Activated CD4-positive, alpha-beta T cell treated with anti-CD3 and anti-CD28 coated beads, Interleukin-2, amount 50 U/mL, for 4 hours (primary cell): ENCODE measurements around the gene MYO1A.
"Not testable (repeated sequence)": the region's sequence is repeated elsewhere in the genome, so short reads cannot be mapped to it uniquely, and the experiment has no call there.

Experiments used
- DNase-seq, 2 experiments: peaks; one replicate each; pipeline ENCODE4 v3.0.0-alpha.2; 2020

Gene MYO1A

DNA sequence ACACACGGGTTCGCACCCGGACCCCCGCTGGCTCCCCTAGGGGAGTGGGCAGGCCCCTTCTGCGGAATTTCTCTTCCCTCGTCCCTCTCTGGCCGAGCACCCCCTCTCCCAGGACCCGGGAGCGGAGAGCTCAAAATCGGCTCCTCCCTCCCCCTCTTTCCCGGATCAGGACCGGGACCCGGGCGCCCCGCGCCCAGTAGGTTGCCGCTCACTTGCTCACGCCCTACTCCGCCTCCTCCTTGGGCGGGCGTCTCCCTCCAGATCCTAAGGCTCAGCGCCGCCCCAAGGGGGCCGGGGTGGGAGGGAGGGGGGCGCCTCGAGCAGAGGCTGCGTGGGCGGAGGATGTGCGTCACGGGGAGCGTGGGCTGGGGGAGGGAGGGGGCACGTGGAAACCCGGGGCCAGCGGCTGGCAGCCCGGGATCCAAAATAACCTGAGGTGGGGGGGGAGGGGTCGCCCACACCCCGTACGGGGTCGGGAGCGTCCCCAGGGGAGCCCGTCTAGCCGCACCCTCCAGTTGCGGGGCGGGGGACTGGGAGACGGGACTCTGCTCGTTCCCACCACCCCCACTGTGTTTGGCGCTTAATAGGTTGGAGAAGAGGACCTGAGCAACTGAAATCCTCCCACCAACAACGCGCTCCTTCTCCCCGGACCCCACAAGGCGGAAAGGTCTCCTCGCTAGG lies 37.2 kb upstream of the MYO1A start:
- DNase-seq = peak; percentile 98

GRCh38 chr12:57086493-57087009 lies 36.6 kb upstream of the MYO1A start:
- peak; percentile 64 to 77 for DNase-seq

GRCh38 chr12:57085999-57086492 lies 36.1 kb upstream of the MYO1A start:
- peak in 1 of 2 experiments; percentile 34 for DNase-seq

- DNase-seq = no peak
These were observed 30.9 kb upstream of the MYO1A start for GRCh38 chr12:57080855-57081254.

DNA sequence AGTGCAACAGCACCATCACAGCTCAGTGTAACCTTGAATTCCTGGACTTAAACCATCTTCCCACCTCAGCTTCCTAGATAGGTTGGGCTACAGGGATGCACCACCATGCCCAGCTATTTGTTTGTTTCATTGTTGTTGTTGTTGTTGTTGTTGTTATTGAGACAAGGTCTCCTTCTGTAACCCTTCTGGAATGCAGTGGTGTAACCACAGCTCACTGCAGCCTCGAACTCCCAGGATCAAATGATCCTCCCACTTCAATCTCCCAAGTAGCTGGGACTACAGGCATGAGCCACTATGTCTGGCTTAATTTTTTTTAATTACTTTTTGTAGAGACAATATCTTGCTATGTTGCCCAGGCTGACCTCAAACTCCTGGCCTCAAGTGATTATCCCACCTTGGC lies 29.9 kb upstream of the MYO1A start:
- no peak for DNase-seq

GRCh38 chr12:57078519-57079404 lies 28.8 kb upstream of the MYO1A start, which contains the start of gene NEMP1:
Gene NEMP1, minus strand, starts transcription at chr12:57078791. Its CDS starts 46 bp downstream, at chr12:57078745.
- peak; percentile 90 to 93 for DNase-seq

GRCh38 chr12:57073566-57074450 lies 23.9 kb upstream of the MYO1A start:
- not testable (repeated sequence) for DNase-seq

DNA sequence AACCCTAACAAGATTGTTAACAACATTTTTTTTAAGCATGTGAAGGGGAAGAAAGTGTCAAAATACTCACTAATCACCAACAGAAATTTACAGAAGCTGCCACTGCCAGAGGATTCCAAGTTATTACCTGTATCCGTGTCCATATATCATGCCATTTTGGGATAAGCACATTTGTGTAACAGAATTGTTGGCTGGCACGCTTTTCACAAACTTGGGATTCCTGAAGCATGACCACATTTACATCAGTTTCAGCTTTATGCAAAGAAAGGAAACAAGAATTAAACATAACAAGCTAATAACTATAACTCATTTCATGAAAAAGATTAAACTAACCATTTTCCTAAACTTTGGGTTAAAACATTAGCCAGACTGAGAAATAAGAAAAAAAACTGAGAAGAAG lies 22.7 kb upstream of the MYO1A start:
- no peak for DNase-seq

DNA sequence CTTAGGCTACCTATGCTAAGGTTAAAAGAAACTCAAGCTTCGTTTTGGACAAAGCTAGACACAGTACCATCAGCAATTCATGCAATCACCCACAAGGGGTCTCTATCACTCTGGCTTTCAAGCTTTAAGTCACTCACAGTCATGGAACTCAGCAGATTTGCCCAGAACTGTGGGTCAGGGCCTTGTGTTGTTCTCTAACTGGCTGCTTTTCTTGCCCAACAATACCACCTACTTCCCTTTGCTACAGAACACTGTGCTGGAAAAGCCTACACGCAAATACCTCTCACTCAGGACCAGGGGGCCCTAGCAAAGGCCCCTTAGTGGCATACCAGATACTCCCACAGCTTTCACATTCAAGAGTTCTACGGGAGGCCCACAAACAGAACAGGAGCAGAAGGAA lies 19.6 kb upstream of the MYO1A start:
- DNase-seq = peak; percentile 42 to 50

- no peak for DNase-seq
These were observed 16.3 kb upstream of the MYO1A start for GRCh38 chr12:57066245-57066644.

GRCh38 chr12:57063991-57064685 lies 14.2 kb upstream of the MYO1A start:
- DNase-seq = peak; percentile 42 to 48

- no peak for DNase-seq
These were observed 8.5 kb upstream of the MYO1A start for GRCh38 chr12:57058454-57058853.

- no peak for DNase-seq
These were observed 7.3 kb upstream of the MYO1A start for GRCh38 chr12:57057067-57057751.

GRCh38 chr12:57055824-57056223 lies 5.9 kb upstream of the MYO1A start:
- DNase-seq = no peak

DNA sequence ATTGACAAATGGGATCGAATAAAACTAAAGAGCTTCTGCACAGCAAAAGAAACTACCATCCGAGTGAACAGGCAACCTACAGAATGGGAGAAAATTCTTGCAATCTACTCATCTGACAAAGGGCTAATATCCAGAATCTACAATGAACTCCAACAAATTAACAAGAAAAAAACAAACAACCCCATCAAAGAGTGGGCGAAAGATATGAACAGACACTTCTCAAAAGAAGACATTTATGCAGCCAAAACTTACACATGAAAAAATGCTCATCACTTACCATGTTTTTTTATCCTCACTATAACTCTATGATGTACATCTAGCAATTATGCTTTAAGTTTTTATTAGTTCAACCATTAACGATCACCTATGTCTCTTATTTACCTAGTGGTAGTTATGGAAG lies 4.0 kb upstream of the MYO1A start:
- not testable (repeated sequence) for DNase-seq

DNA sequence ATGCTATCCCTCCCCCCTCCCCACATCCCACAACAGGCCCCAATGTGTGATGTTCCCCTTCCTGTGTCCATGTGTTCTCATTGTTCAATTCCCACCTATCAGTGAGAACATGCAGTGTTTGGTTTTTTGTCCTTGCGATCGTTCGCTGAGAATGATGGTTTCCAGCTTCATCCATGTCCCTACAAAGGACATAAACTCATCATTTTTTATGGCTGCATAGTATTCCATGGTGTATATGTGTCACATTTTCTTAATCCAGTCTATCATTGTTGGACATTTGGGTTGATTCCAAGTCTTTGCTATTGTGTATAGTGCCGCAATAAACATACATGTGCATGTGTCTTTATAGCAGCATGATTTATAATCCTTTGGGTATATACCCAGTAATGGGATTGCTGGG lies 3.2 kb upstream of the MYO1A start:
- not testable (repeated sequence) for DNase-seq

DNA sequence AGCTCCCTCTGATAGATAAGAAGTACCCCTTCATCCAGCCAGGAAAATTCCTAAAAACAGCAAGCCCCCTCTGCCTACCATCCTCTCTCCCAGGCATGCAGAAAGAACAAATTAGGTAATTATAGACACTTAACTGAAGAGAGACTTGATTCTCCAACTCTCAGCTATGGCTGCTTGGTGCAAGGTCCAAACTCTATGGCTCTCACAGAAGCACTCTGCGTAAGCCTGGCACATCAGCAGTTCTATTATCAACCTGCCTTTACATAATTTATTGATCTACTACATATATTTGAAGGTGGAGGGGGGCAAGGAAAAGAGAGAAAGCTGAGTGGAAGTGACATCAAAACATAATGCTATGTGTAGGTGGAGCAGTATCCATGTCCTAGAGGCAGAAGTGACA lies 1.1 kb upstream of the MYO1A start:
- no peak for DNase-seq

- DNase-seq = no peak
These were observed 846 bp downstream of the MYO1A start for GRCh38 chr12:57049119-57049446.

DNA sequence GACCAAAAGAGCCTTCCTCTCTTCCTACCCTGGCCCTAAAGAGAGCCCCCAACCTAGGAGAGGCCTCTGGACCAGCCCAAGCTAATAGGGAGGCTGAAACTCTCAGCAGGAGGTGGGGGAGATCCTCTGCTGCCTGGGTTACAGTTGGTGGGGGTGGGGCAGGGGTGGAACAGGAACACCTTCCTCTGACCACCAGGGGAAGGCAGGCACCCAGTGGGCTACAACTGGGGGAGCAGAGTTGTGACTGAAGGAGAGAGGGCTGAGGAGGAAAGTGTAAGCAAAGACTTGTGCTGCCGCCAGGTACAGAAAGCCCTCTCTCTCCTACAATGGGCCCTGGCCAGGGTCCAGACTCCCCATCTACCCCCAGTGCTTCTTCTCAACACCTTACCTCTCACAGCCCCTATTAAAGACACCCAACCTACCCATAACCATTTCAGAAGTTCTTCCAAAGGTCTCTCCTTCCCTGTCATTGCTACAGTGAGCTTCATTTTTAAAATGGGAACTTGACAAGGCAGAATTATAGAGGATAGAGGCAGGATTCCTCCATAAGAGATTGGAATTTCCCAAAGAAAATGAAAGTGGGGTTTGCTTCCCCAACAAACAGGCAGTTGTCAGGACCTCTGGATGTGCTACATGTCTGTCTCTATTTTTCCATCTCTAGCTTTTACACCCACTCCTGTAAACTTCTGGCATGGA lies 1.4 kb downstream of the MYO1A start:
- DNase-seq = no peak

DNA sequence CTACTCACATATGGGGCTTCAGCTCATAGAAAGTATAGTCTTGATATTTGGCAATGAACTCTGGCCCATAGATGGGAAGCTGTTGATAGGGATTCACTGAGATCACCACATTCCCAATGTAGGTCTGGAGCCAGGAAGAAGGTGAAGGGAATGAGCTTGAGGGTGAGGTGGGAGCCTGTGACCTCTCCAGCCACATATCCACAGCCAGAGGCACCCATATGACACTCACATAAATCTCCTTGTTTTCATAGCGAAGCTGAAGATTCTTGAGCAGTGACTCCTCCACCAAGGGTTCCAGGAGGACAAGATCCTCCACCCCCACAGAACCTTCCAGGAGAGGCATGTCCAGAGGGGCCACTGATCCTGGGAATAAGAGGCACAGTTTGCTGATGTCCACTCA lies 1.9 kb downstream of the MYO1A start:
- DNase-seq = no peak
